Activated naive CD8-positive, alpha-beta T cell treated with anti-CD3 and anti-CD28 coated beads, Interleukin-2, amount 50 U/mL, for 24 hours (primary cell): ENCODE results near the gene ACTN4.
A peak's percentile ranks its signal among the peaks of the same experiment; 100 is the strongest.
"Not testable (repeated sequence)": the region's sequence is repeated elsewhere in the genome, so short reads cannot be mapped to it uniquely, and the experiment has no call there.

Experiments used
- ATAC-seq: fragments of 150-1000 bp; cut with Tn5 transposase; one replicate; pipeline ENCODE4 v1.10.0; 2021
- DNase-seq: peaks from one replicate; pipeline ENCODE4 v3.0.0; 2021
- H3K27ac Mint-ChIP-seq: one replicate; pipeline ENCODE4 v1.8.0; 2021; ENCODE audit warnings: mild to moderate bottlenecking, mixed read lengths
- H3K27me3 Mint-ChIP-seq: one replicate; pipeline ENCODE4 v1.8.0; 2021; ENCODE audit warnings: mixed read lengths
- H3K36me3 Mint-ChIP-seq: one replicate; pipeline ENCODE4 v1.8.0; 2021; ENCODE audit warnings: low read depth, mixed read lengths
- H3K4me1 Mint-ChIP-seq: one replicate; pipeline ENCODE4 v1.8.0; 2021; ENCODE audit warnings: mixed read lengths
- H3K4me3 Mint-ChIP-seq: one replicate; pipeline ENCODE4 v1.8.0; 2021; ENCODE audit warnings: mild to moderate bottlenecking, moderate library complexity, mixed read lengths
- H3K9me3 Mint-ChIP-seq: one replicate; pipeline ENCODE4 v1.8.0; 2021; ENCODE audit warnings: mixed read lengths

The ACTN4 gene

DNA sequence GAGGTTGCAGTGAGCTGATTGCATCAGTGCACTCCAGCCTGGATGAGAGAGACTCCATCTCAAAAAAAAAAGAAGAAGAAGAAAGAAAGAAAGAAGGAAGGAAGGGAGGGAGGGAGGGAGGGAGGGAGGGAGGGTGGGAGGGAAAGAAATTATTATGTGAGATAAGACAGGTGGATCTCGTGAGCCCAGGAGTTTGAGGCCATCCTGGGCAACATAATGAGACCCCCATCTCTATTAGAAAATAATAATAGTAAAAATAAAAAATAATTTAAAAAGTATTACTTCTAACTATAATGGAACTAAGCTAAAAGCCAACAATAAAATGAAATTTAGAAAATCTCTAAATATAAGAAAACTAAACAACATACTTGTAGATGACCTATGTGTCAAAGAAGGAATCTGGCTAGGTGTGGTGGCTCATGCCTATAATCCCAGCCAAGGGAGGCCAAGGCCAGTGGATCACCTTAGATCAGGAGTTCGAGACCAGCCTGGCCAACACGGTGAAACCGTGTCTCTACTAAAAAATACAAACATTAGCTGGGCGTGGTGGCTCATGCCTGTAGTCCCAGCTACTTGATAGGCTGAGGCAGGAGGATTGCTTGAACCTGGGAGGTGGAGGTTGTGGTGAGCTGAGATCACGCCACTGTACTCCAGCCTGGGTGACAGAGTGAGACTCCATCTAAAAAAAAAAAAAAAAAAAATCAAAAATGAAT, 113.5 kb downstream of the ACTN4 start:
- not testable (repeated sequence) for H3K27ac Mint-ChIP-seq, ATAC-seq, H3K4me1 Mint-ChIP-seq, DNase-seq, H3K9me3 Mint-ChIP-seq, H3K4me3 Mint-ChIP-seq, H3K36me3 Mint-ChIP-seq, H3K27me3 Mint-ChIP-seq

DNA sequence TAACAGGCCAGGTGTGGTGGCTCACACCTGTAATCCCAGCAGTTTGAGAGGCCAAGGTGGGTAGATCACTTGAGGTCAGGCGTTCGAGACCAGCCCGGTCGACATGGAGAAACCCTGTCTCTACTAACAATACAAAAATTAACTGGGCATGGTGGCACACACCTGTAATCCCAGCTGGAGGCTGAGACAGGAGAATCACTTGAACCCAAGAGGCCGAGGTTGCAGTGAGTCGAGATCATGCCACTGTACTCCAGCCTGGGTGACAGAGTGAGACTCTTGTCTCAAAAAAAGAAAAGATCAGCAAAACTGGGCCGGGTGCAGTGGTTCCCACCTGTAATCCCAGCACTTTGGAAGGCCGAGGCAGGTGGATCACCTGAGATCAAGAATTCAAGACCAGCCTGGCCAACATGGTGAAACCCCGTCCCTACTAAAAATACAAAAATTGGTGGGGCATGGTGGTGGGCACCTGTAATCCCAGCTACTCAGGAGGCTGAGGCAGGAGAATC, 114.5 kb downstream of the ACTN4 start:
- H3K27me3 Mint-ChIP-seq, H3K36me3 Mint-ChIP-seq, ATAC-seq, H3K27ac Mint-ChIP-seq, H3K4me3 Mint-ChIP-seq, H3K9me3 Mint-ChIP-seq, H3K4me1 Mint-ChIP-seq, DNase-seq: not testable (repeated sequence)

DNA sequence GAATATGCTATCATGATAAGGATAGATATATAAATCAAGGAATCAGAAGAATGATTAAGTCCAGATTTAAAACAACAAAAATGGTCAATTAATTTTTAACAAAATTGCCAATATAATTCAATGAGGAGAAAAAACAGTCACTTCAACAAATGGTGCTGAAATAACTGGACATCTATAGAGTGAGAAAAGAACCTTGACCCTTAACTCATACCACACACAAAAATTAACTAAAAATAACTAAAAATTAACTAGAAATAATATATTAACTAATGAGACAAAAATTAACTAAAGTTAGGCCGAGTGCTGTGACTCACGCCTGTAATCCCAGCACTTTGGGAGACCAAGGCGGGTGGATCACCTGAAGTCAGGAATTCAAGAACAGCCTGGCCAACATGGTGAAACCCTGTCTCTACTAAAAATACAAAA, 116.4 kb downstream of the ACTN4 start:
- Mint-ChIP-seq H3K4me3 (no peak overlapping the region), H3K27me3 (no peaks in the 10 kb centered on the region), H3K9me3 (no peaks in the 10 kb centered on the region), H3K36me3 (no peaks in the 10 kb centered on the region), H3K4me1 (no peaks in the 10 kb centered on the region), H3K27ac (no peak overlapping the region)
- ATAC-seq, result no peak
- DNase-seq, result no peak

DNA sequence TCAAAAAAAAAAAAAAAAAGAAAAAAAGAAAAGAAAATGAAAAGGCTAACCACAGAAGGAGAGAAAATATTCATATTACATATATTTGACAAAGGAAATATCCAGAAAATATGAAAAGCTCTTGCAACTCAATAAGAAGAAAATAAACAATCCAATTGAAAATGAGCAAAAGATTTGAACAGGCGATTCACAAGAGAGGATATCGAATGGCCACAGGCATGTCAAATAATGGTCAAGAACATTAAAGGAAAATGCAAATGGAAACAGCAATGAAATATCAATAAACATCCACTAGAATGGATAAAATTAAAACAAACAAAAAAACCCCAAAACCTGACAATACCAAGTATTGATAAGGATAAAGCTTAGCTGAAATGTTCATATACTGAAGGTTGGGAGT, 117.8 kb downstream of the ACTN4 start:
- DNase-seq (no peak), ATAC-seq (no peak)
- Mint-ChIP-seq H3K27ac (no peak overlapping the region), H3K4me3 (no peak overlapping the region), H3K4me1 (peaks cover 5% of the 10 kb centered on the region), H3K27me3 (no peaks in the 10 kb centered on the region), H3K36me3 (no peaks in the 10 kb centered on the region), H3K9me3 (no peaks in the 10 kb centered on the region)

DNA sequence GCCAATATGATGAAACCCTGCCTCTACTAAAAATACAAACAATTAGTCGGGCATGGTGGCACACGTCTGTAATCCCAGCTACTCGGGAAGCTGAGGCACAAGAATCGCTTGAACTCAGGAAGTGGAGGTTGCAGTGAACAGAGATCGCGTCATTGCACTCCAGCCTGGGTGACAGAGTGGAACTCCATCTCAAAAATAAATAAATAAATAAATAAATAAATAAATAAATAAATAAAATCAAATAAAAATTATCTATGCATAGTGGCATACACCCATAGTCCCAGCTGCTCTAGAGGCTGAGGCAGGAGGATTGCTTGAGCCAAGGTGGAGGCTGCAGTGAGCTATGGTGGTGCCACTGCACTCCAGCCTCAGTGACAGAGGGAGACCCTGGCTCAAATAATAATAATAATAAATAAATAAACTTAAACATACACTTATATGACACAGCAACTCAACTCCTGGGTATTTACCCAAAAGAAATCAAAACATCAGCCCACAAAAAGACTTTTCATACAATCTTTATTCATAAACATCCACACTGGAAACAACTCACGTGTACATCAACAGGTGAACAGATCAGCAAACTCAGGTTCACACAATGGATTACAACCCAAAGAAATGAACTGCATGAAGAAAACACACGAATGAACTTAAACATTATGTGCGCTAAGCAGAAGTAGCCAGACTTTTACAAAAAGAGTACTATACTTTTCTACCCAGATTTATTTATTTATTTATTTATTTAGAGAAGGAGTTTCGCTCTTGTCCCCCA, 119.0 kb downstream of the ACTN4 start:
- Mint-ChIP-seq H3K4me1 (peaks cover 5% of the 10 kb centered on the region), H3K36me3 (no peaks in the 10 kb centered on the region), H3K27ac (no peak overlapping the region), H3K9me3 (no peaks in the 10 kb centered on the region), H3K27me3 (no peaks in the 10 kb centered on the region), H3K4me3 (no peak overlapping the region)
- no peak for DNase-seq
- no peak for ATAC-seq

DNA sequence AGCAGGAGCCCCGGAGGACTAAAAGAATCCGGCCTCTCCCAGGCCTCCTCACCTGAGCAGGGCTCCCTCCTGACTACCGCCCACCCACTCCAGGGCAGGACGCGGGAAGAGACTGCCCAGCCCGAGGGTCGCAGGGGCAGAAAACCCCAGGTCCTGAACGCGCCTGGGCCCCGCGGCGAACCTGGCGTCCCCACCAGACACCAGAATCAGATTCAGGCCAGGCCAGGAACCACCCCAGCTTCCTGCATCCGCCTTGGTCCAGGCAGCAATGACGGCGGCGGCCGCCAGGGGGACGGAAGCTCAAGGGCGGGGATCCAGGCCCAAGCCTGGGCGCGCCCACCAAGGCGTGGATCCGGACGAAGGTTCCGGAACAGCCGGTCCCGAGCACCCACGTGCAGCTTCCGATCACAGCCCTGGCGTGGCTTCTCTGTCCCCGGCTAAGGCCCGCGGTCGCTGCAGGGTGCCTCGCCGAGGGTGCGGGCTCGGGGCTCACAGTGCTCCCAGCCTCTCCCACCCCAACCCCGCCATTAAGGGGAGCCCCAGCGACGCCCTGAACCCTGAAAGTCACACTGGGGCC, 122.3 kb downstream of the ACTN4 start:
- DNase-seq, result peak; percentile 91
- Mint-ChIP-seq H3K27me3 (no peaks in the 10 kb centered on the region), H3K4me1 (peaks cover 5% of the 10 kb centered on the region), H3K27ac (no peak overlapping the region), H3K9me3 (no peaks in the 10 kb centered on the region), H3K36me3 (no peaks in the 10 kb centered on the region), H3K4me3 (no peak overlapping the region)
- peak; percentile 82 for ATAC-seq

DNA sequence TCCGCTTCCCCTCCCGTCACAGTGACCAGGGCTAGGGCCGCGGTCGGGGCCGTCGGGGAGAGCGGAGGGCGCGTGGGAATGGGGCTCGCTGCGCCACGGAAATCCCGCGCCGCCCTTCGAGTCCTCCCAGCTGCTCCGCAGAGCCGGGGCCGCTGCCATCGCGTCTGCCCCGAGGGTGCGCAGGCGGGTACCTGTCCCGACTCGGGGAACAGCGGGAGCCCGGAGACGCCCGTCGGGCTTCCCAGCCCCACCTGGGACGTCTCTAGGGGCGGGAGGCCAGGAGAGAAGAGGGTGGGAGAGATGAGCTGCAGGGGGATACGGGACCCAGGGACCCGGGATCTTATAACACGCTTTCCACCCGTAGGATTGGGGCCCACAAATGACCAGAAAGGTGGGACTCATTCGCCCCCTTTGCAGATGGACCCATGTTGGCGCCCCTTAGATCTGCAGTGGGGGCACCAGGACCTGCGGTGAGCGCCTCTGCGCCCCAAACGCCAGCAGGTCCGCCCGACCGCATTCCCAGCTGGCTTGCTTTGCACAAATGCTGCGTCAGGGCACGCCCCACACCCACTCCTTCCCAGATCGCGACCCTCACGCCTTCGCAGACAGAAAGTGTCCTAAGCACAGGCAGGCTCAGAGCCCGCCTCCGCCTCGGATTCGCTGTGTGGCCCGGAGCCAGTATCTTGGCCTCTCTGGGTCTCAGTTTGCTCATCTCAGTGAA, 122.9 kb downstream of the ACTN4 start:
- H3K4me1 Mint-ChIP-seq, H3K27me3 Mint-ChIP-seq, DNase-seq, H3K27ac Mint-ChIP-seq, H3K9me3 Mint-ChIP-seq, H3K4me3 Mint-ChIP-seq, H3K36me3 Mint-ChIP-seq: not testable (repeated sequence)
- peak; percentile 11 for ATAC-seq

DNA sequence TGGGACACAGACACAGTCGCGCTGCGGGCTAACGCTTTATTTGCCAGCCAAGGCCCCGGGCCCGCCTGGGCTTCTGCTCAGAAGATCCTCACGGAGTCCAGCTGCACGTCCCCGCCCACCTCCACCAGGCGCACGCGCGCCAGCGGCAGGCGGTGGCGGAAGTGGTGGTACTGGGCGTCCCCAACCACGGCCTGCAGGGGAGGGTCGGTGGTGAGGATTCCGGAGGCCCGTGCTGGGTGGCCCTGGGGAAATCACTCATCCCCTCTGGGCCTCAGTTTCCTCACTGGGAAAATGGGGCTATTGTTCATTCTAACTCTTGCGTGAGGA, 123.5 kb downstream of the ACTN4 start:
- not testable (repeated sequence) for H3K9me3 Mint-ChIP-seq, H3K36me3 Mint-ChIP-seq, H3K4me3 Mint-ChIP-seq, H3K27ac Mint-ChIP-seq, DNase-seq, H3K4me1 Mint-ChIP-seq, H3K27me3 Mint-ChIP-seq
- peak; percentile 82 for ATAC-seq

DNA sequence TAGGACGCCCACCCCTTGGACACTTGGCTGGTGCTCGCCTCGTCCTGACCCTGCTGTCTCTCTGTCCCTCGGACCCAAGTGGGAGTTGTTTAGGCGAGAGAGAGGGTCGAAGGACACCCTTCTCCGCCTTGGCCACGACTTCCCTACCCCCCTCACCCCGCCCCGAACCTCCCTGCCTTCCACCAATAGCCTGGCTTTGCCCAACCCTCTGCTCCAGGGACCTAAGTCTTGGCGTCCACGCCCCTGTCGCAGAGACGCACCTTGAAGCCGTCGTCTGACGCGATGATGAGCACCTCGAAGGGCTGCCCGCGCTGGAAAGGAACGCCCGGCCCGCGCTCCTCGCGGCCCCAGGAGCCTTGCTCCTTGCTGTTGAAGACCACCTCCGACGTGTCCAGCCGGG, 124.1 kb downstream of the ACTN4 start:
- not testable (repeated sequence) for H3K27me3 Mint-ChIP-seq, H3K4me1 Mint-ChIP-seq, DNase-seq, H3K9me3 Mint-ChIP-seq, ATAC-seq, H3K36me3 Mint-ChIP-seq, H3K4me3 Mint-ChIP-seq, H3K27ac Mint-ChIP-seq

DNA sequence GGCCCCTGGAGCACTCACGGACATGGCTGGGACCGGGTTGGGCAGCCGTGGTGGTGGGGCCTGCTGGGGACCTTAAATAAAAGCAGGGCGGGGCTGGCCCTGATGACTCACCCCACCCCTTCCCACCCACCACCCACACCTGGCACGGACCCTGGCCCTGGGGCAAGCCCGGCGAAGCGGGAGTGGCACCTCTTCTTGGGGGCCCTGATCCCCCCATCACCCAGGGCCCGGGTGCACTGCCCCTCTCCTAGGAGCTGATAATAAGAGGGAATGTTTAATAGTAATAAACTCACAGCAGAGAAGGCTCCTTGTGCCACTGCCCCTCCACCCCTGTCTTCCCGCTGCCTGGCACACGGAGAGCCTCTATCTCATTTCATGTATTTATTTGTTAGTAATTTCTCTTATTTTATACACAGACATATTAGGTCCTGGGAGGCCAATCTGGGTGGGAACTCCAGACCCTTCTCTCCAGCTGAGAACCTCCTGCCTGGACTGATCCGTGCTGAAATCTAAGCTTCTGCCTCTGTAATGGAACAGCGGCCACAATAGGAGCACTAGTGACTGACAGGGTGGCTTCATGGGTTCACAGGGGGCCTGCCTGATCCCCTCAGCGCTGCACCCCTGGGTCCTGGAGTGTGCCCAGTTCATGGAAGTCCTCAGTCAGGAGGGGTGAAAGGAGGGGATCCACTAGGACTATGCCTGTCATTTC, 126.2 kb downstream of the ACTN4 start, which contains the start of gene LGALS7:
Gene LGALS7, minus strand, starts transcription at position 49 of the 709 bp plus-strand sequence. Its CDS starts 25 bp downstream, at position 24.
- Mint-ChIP-seq H3K27me3 (no peaks in the 10 kb centered on the region), H3K4me3 (no peak within 1 kb of the TSS), H3K4me1 (peaks cover 5% of the 10 kb centered on the region), H3K27ac (no peak within 1 kb of the TSS), H3K9me3 (no peaks in the 10 kb centered on the region), H3K36me3 (no peaks in the 10 kb centered on the region)
- DNase-seq (no peak), ATAC-seq (no peak)

DNA sequence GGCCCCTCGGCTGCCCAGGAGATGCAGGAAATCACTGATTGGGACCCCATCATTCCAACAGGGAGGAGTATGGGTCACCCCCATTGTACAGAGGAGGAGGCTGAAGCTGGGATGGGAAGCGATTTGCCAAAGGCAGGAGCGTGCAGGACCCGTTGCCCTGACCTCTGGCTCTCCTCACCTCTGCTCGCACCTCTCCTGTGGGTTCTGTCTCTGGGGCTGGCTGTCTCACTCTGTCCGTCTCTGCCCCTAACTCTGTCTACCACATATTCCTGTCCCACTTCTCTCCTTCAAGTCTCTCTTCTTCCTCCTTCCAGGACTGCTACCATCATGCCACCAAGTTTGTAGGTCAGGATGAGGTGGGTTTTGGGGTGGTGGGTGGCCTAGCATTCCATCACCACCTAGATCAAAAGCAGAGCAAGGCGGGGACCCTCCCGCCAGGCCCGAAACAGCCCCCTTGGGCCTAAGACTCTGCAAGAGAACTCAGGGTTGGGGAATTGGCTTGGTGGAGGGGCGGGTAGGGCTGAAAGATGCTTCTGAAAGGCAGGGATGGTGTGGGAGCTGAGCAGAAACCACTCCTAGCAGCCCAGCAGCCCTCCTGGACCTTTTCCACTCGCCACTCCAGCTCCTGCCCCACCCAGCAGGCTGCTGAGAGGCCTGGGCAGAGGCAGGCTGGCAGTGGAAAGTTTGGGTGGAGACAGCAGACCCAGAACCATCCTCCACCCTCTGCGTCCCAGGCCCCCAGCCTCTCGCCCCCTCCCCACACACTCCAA, 126.9 kb downstream of the ACTN4 start:
- Mint-ChIP-seq H3K27me3 (peaks cover 2% of the 10 kb centered on the region), H3K27ac (no peak overlapping the region), H3K4me1 (peaks cover 3% of the 10 kb centered on the region), H3K4me3 (no peak overlapping the region), H3K36me3 (no peaks in the 10 kb centered on the region), H3K9me3 (no peaks in the 10 kb centered on the region)
- ATAC-seq (no peak), DNase-seq (no peak)

DNA sequence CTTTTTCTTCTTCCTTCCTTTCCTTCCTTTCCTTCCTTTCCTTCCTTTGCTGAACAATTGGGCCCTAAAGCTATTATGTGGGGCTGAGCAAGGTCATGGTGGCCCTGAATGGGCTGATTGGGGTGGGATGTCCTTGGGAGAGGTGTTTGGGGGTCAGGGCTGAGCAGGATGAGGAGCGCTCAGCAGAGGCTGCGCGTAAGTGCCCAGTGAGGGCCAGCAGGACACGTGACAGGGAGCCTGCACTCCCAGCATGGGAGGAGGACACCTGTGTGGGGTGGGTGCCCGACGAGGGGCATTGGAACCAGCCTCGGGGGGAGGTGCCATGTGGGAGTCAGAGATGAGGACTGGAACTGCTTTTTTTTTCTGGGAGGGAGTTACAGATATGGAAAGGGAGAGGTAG, 131.3 kb downstream of the ACTN4 start:
- Mint-ChIP-seq H3K27me3 (peaks cover 7% of the 10 kb centered on the region), H3K36me3 (no peaks in the 10 kb centered on the region), H3K27ac (no peak overlapping the region), H3K4me1 (no peaks in the 10 kb centered on the region), H3K9me3 (no peaks in the 10 kb centered on the region), H3K4me3 (no peak overlapping the region)
- ATAC-seq (no peak), DNase-seq (no peak)

DNA sequence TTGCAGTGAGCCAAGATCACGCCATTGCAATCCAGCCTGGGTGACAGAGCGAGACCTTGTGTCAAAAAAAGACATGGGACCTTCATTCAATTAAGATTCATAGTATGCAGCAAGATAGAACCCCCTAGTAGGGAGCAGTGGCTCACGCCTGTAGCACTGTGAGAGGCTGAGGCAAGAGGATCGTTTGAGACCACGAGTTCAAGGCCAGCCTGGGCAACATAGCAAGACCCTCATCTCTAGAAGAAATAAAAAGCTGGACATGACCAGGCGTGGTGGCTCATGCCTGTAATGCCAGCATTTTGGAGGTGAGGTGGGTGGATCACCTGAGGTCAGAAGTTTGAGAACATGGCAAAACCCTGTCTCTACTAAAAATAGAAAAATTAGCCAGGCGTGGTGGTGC, 133.0 kb downstream of the ACTN4 start:
- ATAC-seq (no peak), DNase-seq (no peak)
- Mint-ChIP-seq H3K27ac (no peak overlapping the region), H3K4me3 (no peak overlapping the region), H3K4me1 (peaks cover 2% of the 10 kb centered on the region), H3K36me3 (no peaks in the 10 kb centered on the region), H3K9me3 (no peaks in the 10 kb centered on the region), H3K27me3 (peaks cover 7% of the 10 kb centered on the region)
